GM19463 (cell line): Measurements from ENCODE around the gene RAPGEF1.

Experiments
- ATAC-seq: cut with Tn5 transposase; IDR thresholded peaks from one replicate; pipeline ENCODE4 v1.9.1; 2021; ENCODE audit warnings: mild to moderate bottlenecking, moderate library complexity; ENCODE audit not compliant: unreplicated experiment

Gene RAPGEF1

GRCh38 chr9:131611586-131612315 lies 128.1 kb downstream of the RAPGEF1 start:
- ATAC-seq: no peak

- ATAC-seq: no peak
These were observed 129.6 kb downstream of the RAPGEF1 start for GRCh38 chr9:131610231-131610761.

GRCh38 chr9:131609099-131609830 lies 130.6 kb downstream of the RAPGEF1 start:
- ATAC-seq: no peak

- ATAC-seq: no peak
These were observed 131.3 kb downstream of the RAPGEF1 start for GRCh38 chr9:131608493-131609037.

GRCh38 chr9:131607591-131607990 lies 132.3 kb downstream of the RAPGEF1 start:
- no peak for ATAC-seq

- ATAC-seq: no peak
These were observed 132.8 kb downstream of the RAPGEF1 start for GRCh38 chr9:131606896-131607567.

- ATAC-seq: no peak
These were observed 133.9 kb downstream of the RAPGEF1 start for GRCh38 chr9:131605770-131606590.

GRCh38 chr9:131603711-131604439 lies 136.0 kb downstream of the RAPGEF1 start:
- no peak for ATAC-seq

GRCh38 chr9:131603199-131603598 lies 136.7 kb downstream of the RAPGEF1 start:
- no peak for ATAC-seq

GRCh38 chr9:131601683-131602181 lies 138.1 kb downstream of the RAPGEF1 start:
- ATAC-seq: no peak

GRCh38 chr9:131598121-131598520 lies 141.8 kb downstream of the RAPGEF1 start:
- ATAC-seq: no peak

- ATAC-seq: no peak
These were observed 142.6 kb downstream of the RAPGEF1 start for GRCh38 chr9:131597246-131597645.

GRCh38 chr9:131596430-131596743 lies 143.5 kb downstream of the RAPGEF1 start:
- no peak for ATAC-seq

- no peak for ATAC-seq
These were observed 144.0 kb downstream of the RAPGEF1 start for GRCh38 chr9:131595696-131596429.

GRCh38 chr9:131594906-131595665 lies 144.8 kb downstream of the RAPGEF1 start:
- ATAC-seq: no peak

GRCh38 chr9:131593936-131594665 lies 145.8 kb downstream of the RAPGEF1 start:
- no peak for ATAC-seq

GRCh38 chr9:131593091-131593820 lies 146.6 kb downstream of the RAPGEF1 start:
- ATAC-seq: no peak
